ENCODE data around the gene TNNC2.

- TF ChIP-seq, protein P1, sequence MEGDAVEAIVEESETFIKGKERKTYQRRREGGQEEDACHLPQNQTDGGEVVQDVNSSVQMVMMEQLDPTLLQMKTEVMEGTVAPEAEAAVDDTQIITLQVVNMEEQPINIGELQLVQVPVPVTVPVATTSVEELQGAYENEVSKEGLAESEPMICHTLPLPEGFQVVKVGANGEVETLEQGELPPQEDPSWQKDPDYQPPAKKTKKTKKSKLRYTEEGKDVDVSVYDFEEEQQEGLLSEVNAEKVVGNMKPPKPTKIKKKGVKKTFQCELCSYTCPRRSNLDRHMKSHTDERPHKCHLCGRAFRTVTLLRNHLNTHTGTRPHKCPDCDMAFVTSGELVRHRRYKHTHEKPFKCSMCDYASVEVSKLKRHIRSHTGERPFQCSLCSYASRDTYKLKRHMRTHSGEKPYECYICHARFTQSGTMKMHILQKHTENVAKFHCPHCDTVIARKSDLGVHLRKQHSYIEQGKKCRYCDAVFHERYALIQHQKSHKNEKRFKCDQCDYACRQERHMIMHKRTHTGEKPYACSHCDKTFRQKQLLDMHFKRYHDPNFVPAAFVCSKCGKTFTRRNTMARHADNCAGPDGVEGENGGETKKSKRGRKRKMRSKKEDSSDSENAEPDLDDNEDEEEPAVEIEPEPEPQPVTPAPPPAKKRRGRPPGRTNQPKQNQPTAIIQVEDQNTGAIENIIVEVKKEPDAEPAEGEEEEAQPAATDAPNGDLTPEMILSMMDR (conservative IDR thresholded peaks at IDR 0.05; ENCODE audit: low read depth, low read length) = no peak
- TF ChIP-seq EZH2 (IDR thresholded peaks at IDR 0.05; ENCODE audit: borderline replicate concordance, low read depth, low read length, poor library complexity, severe bottlenecking) = no peak
Measured at GRCh38 chr20:45813489-45813888, 13.6 kb downstream of the TNNC2 start.

Measured in A673 (cell line).